HepG2 (cell line): ENCODE results near the gene ATP7A. TPM values are rescaled to one million over a fixed set of nuclear protein-coding genes. Genes with fewer than 3 reads are reported as not detected.

ENCODE experiments used
- ATAC-seq: fragments of 200-7000 bp; cut with Tn5 transposase; 3 replicates; pipeline ENCODE4 v1.9.1; 2020; ENCODE audit warnings: mild to moderate bottlenecking, moderate library complexity
- Bru-seq: library from RNA; stranded (reverse); fragments of 400-500 nt; gene quantifications from one replicate; lab custom pipeline; 2021; lab: Mats Ljungman, UMichigan
- BruChase-seq, 2 experiments: library from RNA; stranded (reverse); fragments of 400-500 nt; gene quantifications; one replicate each; lab custom pipeline; 2021; lab: Mats Ljungman, UMichigan
- BruUV-seq: library from RNA; stranded (reverse); fragments of 400-500 nt; replicated peaks from 2 replicates; lab custom pipeline; 2021; lab: Mats Ljungman, UMichigan
- CTCF ChIA-PET: fragments of 300-600 bp; formaldehyde crosslinking; extraction: SDS; loops from one replicate; lab custom pipeline; 2021; ENCODE audit warnings: low total read pairs, inconsistent platforms, low intra/inter-chr PET ratio; lab: Yijun Ruan, JAX
- POLR2A ChIA-PET: fragments of 350-600 bp; sonication (Branson Sonifier 250); formaldehyde crosslinking; loops from one replicate; lab custom pipeline; 2020; ENCODE audit warnings: antibody characterized with exemption, inconsistent platforms; lab: Yijun Ruan, JAX
- DNase-seq: peaks from one replicate; pipeline ENCODE4 v3.0.0-alpha.2; 2015; ENCODE audit warnings: low spot score
- FAIRE-seq: peaks from 3 replicates; lab custom pipeline; 2011; peaks lifted over from hg19 to GRCh38; lab: Jason Lieb, UNC
- H2AFZ ChIP-seq: one replicate; pipeline ENCODE4 v1.6.1; 2011; ENCODE audit warnings: low read length, inconsistent platforms
- H3K27ac ChIP-seq: fragments of 300-600 bp; 3 replicates; pipeline ENCODE4 v1.8.0; 2011; ENCODE audit warnings: mixed run types, mild to moderate bottlenecking, mixed read lengths, low read length, inconsistent platforms; ENCODE audit not compliant: insufficient read depth; ENCODE audit errors: extremely low read length
- H3K27me3 ChIP-seq, 2 experiments: fragments of 200-600 bp in 1 of 2; 2 replicates in 1 of 2; 3 replicates in 1 of 2; pipeline versions ENCODE4 v1.6.0 to v1.8.0; 2011; ENCODE audit warnings: low read length in 2 of 2, mild to moderate bottlenecking in 2 of 2, moderate library complexity in 2 of 2, inconsistent platforms in 1 of 2; ENCODE audit not compliant: insufficient read depth in 2 of 2, control insufficient read depth in 1 of 2
- H3K36me3 ChIP-seq, 2 experiments: fragments of 200-600 bp in 1 of 2; replicated peaks in 1 of 2; 2 replicates in 1 of 2; 3 replicates in 1 of 2; pipeline versions ENCODE4 v1.5.1 to v1.8.0; 2011; ENCODE audit warnings: low read length in 2 of 2, inconsistent platforms in 1 of 2; ENCODE audit not compliant: insufficient read depth in 2 of 2, control insufficient read depth in 1 of 2
- H3K4me1 ChIP-seq: 2 replicates; pipeline ENCODE4 v1.5.1; 2012; ENCODE audit warnings: low read length, inconsistent platforms; ENCODE audit not compliant: insufficient read depth
- H3K4me2 ChIP-seq: 2 replicates; pipeline ENCODE4 v1.6.0; 2011; ENCODE audit warnings: low read depth, low read length, inconsistent platforms
- H3K4me3 ChIP-seq, 3 experiments: fragments of 200-600 bp in 1 of 3; sonication (generic), shearing (Covaris generic) in 1 of 3; replicated peaks in 1 of 3; 2 replicates each; pipeline ENCODE4 v1.5.1; 2011 to 2016; ENCODE audit warnings: low read length in 3 of 3, inconsistent platforms in 2 of 3, low read depth in 2 of 3, mild to moderate bottlenecking in 2 of 3, control low read depth in 1 of 3, mixed read lengths in 1 of 3; ENCODE audit not compliant: insufficient read depth in 1 of 3
- H3K79me2 ChIP-seq: one replicate; pipeline ENCODE4 v1.6.1; 2011; ENCODE audit warnings: low read length, inconsistent platforms; ENCODE audit not compliant: insufficient read depth
- H3K9ac ChIP-seq: 2 replicates; pipeline ENCODE4 v1.6.0; 2011; ENCODE audit warnings: mild to moderate bottlenecking, low read depth, low read length, inconsistent platforms; ENCODE audit not compliant: insufficient read depth
- H3K9me3 ChIP-seq: 2 replicates; pipeline ENCODE4 v1.5.1; 2012; ENCODE audit warnings: mild to moderate bottlenecking, low read length
- H4K20me1 ChIP-seq: 2 replicates; pipeline ENCODE4 v1.6.0; 2011; ENCODE audit warnings: inconsistent platforms, mild to moderate bottlenecking, low read length, moderate library complexity; ENCODE audit not compliant: insufficient read depth
- DMAP1 ChIP-seq: IDR thresholded peaks from 2 replicates; pipeline ENCODE4 v1.6.1; 2016
- KMT2B ChIP-seq: IDR thresholded peaks from 2 replicates; pipeline ENCODE4 v1.6.1; 2016; ENCODE audit warnings: missing genetic modification reagents, missing compliant biosample characterization
- NR2F6 ChIP-seq, 2 experiments: IDR thresholded peaks; 2 replicates each; pipeline ENCODE4 v1.6.1; 2016; ENCODE audit warnings: antibody characterized with exemption in 1 of 2, mild to moderate bottlenecking in 1 of 2
- SCMH1 ChIP-seq: sonication (generic); formaldehyde crosslinking; IDR thresholded peaks from 2 replicates; pipeline ENCODE4 v1.9.0; 2021; ENCODE audit warnings: missing genetic modification reagents, mild to moderate bottlenecking, borderline replicate concordance
- SKIL ChIP-seq: sonication (generic); formaldehyde crosslinking; IDR thresholded peaks from 2 replicates; pipeline ENCODE4 v1.8.0; 2022; ENCODE audit warnings: missing genetic modification reagents, mild to moderate bottlenecking, moderate library complexity, borderline replicate concordance
- ZBTB2 ChIP-seq: sonication (generic); formaldehyde crosslinking; IDR thresholded peaks from 2 replicates; pipeline ENCODE4 v1.8.0; 2022; ENCODE audit warnings: low read depth, missing genetic modification reagents
- ZNF331 ChIP-seq: sonication (generic); formaldehyde crosslinking; IDR thresholded peaks from 2 replicates; pipeline ENCODE4 v1.4.0; 2020; ENCODE audit warnings: missing genetic modification reagents
- ZNF580 ChIP-seq: IDR thresholded peaks from 2 replicates; pipeline ENCODE4 v1.6.1; 2016; ENCODE audit warnings: low read depth, borderline replicate concordance
- WGBS: methylation state at CpG from one replicate; pipeline ENCODE4 v1.1.6; 2017; ENCODE audit warnings: low lambda C conversion rate; 5-methylcytosine and 5-hydroxymethylcytosine counted together
- in situ Hi-C: cut with HindIII; loops from 2 replicates; pipeline ENCODE4 v1.10.0; 2017; ENCODE audit warnings: low pct_unique_long_range_greater_than_20kb; ENCODE audit not compliant: extremely low pct_ligation_motif_present
- intact Hi-C: fragments of 100-400 bp; cut with micrococcal nuclease; formaldehyde crosslinking; loops from one replicate; pipeline ENCODE4 v1.10.0; 2022; ENCODE audit not compliant: unreplicated experiment
- long read RNA-seq, 2 experiments: library from RNA in 1 of 2; library from polyadenylated mRNA in 1 of 2; stranded (forward) in 1 of 2; unstranded in 1 of 2; transcript quantifications; one replicate each; pipeline ENCODE4 v2.0.0, GENCODE V29; 2019 to 2022
- polyA minus RNA-seq, 3 experiments: library from RNA; depleted of rRNA, polyadenylated mRNA; stranded (reverse); fragments of >200 nt; gene quantifications; 2 replicates each; pipeline ENCODE4 v1.2.3, GENCODE V29; 2011; ENCODE audit warnings: low replicate concordance in 1 of 3
- polyA plus RNA-seq, 8 experiments: library from polyadenylated mRNA; depleted of rRNA in 3 of 8; stranded (reverse) in 7 of 8; unstranded in 1 of 8; fragments of >200 nt; fragmentation: Illumina TruSeq in 4 of 8; extraction: Trizol in 4 of 8; gene quantifications; 2 replicates each; pipeline versions ENCODE4 v1.2.1 to v1.2.3, GENCODE V29; 2011 to 2016; ENCODE audit warnings: low read depth in 4 of 8, missing spikeins in 1 of 8, mixed read lengths in 1 of 8; ENCODE audit not compliant: insufficient read depth in 1 of 8
- total RNA-seq, 5 experiments: library from RNA; depleted of rRNA; stranded (reverse); fragments of >200 nt; fragmentation: Illumina TruSeq; extraction: Trizol; gene quantifications; 2 replicates each; pipeline ENCODE4 v1.2.3, GENCODE V29; 2016; ENCODE audit warnings: low read depth in 1 of 5

ATP7A gene
- 3.9 and 4.7 TPM in 2 replicates for total RNA-seq (2016; rRNA removed; fragmentation: Illumina TruSeq; extraction: Trizol)
- 0.62 and 1.1 TPM in 2 replicates for total RNA-seq (2016; cell fraction: cytosol; rRNA removed; fragmentation: Illumina TruSeq; extraction: Trizol; ENCODE audit: low read depth)
- 4.0 TPM in 2 replicates for total RNA-seq (2016; cell fraction: insoluble cytoplasmic fraction; rRNA removed; fragmentation: Illumina TruSeq; extraction: Trizol)
- 1.2 and 1.5 TPM in 2 replicates for total RNA-seq (2016; cell fraction: membrane; rRNA removed; fragmentation: Illumina TruSeq; extraction: Trizol)
- 5.6 and 6.4 TPM in 2 replicates for total RNA-seq (2016; cell fraction: nucleus; rRNA removed; fragmentation: Illumina TruSeq; extraction: Trizol)
- polyA plus RNA-seq (2011; rRNA removed), result 1.7 and 1.9 TPM in 2 replicates
- polyA plus RNA-seq (2011; cell fraction: cytosol; rRNA removed), result 0.90 and 1.6 TPM in 2 replicates
- polyA plus RNA-seq (2011; cell fraction: nucleus; rRNA removed), result 0.95 and 1.5 TPM in 2 replicates
- 2.1 and 2.6 TPM in 2 replicates for polyA plus RNA-seq (2012)
- 0.10 and 0.34 TPM in 2 replicates for polyA plus RNA-seq (2016; cell fraction: cytosol; fragmentation: Illumina TruSeq; extraction: Trizol; ENCODE audit: low read depth)
- polyA plus RNA-seq (2016; cell fraction: insoluble cytoplasmic fraction; fragmentation: Illumina TruSeq; extraction: Trizol; ENCODE audit: low read depth), result 1.1 and 1.5 TPM in 2 replicates
- polyA plus RNA-seq (2016; cell fraction: membrane; fragmentation: Illumina TruSeq; extraction: Trizol; ENCODE audit: low read depth), result 0.20 and 0.26 TPM in 2 replicates
- polyA plus RNA-seq (2016; cell fraction: nucleus; fragmentation: Illumina TruSeq; extraction: Trizol; ENCODE audit: insufficient read depth, low read depth), result 1.9 and 2.1 TPM in 2 replicates
- polyA minus RNA-seq (2011; rRNA and poly(A)+ RNA removed; ENCODE audit: low replicate concordance), result 4.5 and 25.7 TPM in 2 replicates
- 5.3 and 7.2 TPM in 2 replicates for polyA minus RNA-seq (2011; cell fraction: cytosol; rRNA and poly(A)+ RNA removed)
- polyA minus RNA-seq (2011; cell fraction: nucleus; rRNA and poly(A)+ RNA removed), result 10.4 and 12.1 TPM in 2 replicates
- percentile 44 among the genes with signal in this experiment for Bru-seq, nascent RNA
- percentile 80 among the genes with signal in this experiment for BruChase-seq, experiment 1, labeled RNA remaining after a 6-hour chase
- BruChase-seq, experiment 2, labeled RNA remaining after a 2-hour chase, result percentile 67 among the genes with signal in this experiment
- long read RNA-seq, experiment 1, result 0 reads
- long read RNA-seq, experiment 2, partial matches to known transcripts, result 2 of 3 reads
- long read RNA-seq, experiment 2, other reads (novel, unspliced or antisense), result 1 of 3 reads

GRCh38 chrX:77910108-77910840 is at the start of gene ATP7A:
ATP7A (plus strand) TSS chrX:77910693; CDS start chrX:77971642, 60,949 bp downstream.
- Histone ChIP-seq H3K27me3 (no peaks in the 10 kb centered on the region), H3K79me2 (no peaks in the 10 kb centered on the region), H4K20me1 (no peaks in the 10 kb centered on the region), H3K9me3 (no peaks in the 10 kb centered on the region), H3K9ac (peak within 1 kb of the TSS; percentile 73), H3K4me1 (no peaks in the 10 kb centered on the region), H3K4me3 (peak within 1 kb of the TSS; percentile 66 to 77 (median 73)), H3K36me3 (no peaks in the 10 kb centered on the region), H2AFZ (peak within 1 kb of the TSS; percentile 95), H3K27ac (peak within 1 kb of the TSS; percentile 68), H3K4me2 (peak within 1 kb of the TSS; percentile 62)
- BruUV-seq, result no TSS peak
- intact Hi-C loops (loop anchor here (1.0 to 2.0 kb wide), 2 partner anchors 114 to 195 kb away; partner anchors contain the start of gene PGK1), in situ Hi-C loops (loop anchor here (25.0 kb wide), 1 partner anchor 202 kb away; the partner anchor contains the start of gene PGK1)
- 43% methylated on average over 6 of the region's 36 CpGs for WGBS
- peak; percentile 84 for DNase-seq
- ChIA-PET CTCF (interaction anchor here (0.8 kb wide), 1 partner anchor 114 kb away, joined by 3 read pairs; no protein-coding TSS in a partner anchor), POLR2A (interaction anchor here (0.7 to 1.8 kb wide), 3 partner anchors 11 to 223 kb away, joined by 4 to 23 read pairs (median 9); partner anchors contain the start of genes COX7B and MAGT1)
- FAIRE-seq, result no peak
- ATAC-seq, result peak; percentile 97
- TF ChIP-seq DMAP1 (CRISPR knock-in tag), result peak; percentile 52
- no peak for TF ChIP-seq SCMH1
- TF ChIP-seq NR2F6 (IDR thresholded peaks at IDR 0.05), result no peak
- TF ChIP-seq NR2F6 (CRISPR knock-in tag; IDR thresholded peaks at IDR 0.05), result no peak
- TF ChIP-seq ZNF331 (CRISPR knock-in tag), result no peak
- TF ChIP-seq KMT2B, result peak; percentile 70
- TF ChIP-seq ZBTB2 (CRISPR knock-in tag), result no peak
- TF ChIP-seq ZNF580 (CRISPR knock-in tag), result no peak
- TF ChIP-seq SKIL (CRISPR knock-in tag), result peak; percentile 51; the same call in 1 of the 2 replicates
